H1 (cell line): Measurements from ENCODE around the gene TXK. TPM values are rescaled to one million over a fixed set of nuclear protein-coding genes. Genes with fewer than 3 reads are reported as not detected.

Experiments used
- ASH2L ChIP-seq: fragments of 200-600, 300-600 bp; sonication (generic); IDR thresholded peaks from one replicate; pipeline ENCODE4 v1.7.1; 2017; ENCODE audit warnings: low read length
- BRCA1 ChIP-seq: IDR thresholded peaks from 2 replicates; pipeline ENCODE4 v1.6.1; 2012; ENCODE audit warnings: low read depth, low read length, improper control_type of control experiment
- CEBPB ChIP-seq: IDR thresholded peaks from 2 replicates; pipeline ENCODE4 v1.6.1; 2012; ENCODE audit warnings: low read depth, low read length
- EP300 ChIP-seq, 2 experiments: IDR thresholded peaks; 1 replicate in 1 of 2; 2 replicates in 1 of 2; pipeline ENCODE4 v1.6.1; 2011 to 2012; ENCODE audit warnings: low read depth in 2 of 2, low read length in 2 of 2, mild to moderate bottlenecking in 2 of 2, borderline replicate concordance in 1 of 2, inconsistent platforms in 1 of 2, moderate library complexity in 1 of 2
- NANOG ChIP-seq: IDR thresholded peaks from 2 replicates; pipeline ENCODE4 v1.6.1; 2011; ENCODE audit warnings: low read length, low read depth, mild to moderate bottlenecking, inconsistent platforms; ENCODE audit not compliant: insufficient read depth, poor library complexity, severe bottlenecking
- TEAD4 ChIP-seq: IDR thresholded peaks from 2 replicates; pipeline ENCODE4 v1.6.1; 2012; ENCODE audit warnings: low read depth, low read length, inconsistent platforms, mixed read lengths
- YY1 ChIP-seq: IDR thresholded peaks from 2 replicates; pipeline ENCODE4 v1.6.1; 2011; ENCODE audit warnings: low read depth, mild to moderate bottlenecking, low read length
- polyA plus RNA-seq, 7 experiments: library from polyadenylated mRNA; depleted of rRNA in 3 of 7; stranded (reverse) in 5 of 7; unstranded in 2 of 7; fragments of >200 nt in 5 of 7; fragments of 200-250 nt in 2 of 7; gene quantifications; 1 replicate in 5 of 7; 2 replicates in 1 of 7; 4 replicates in 1 of 7; pipeline versions ENCODE4 v1.2.1 to v1.2.3, GENCODE V29; 2011 to 2013; ENCODE audit warnings: missing spikeins in 2 of 7, mixed read lengths in 2 of 7
- total RNA-seq: library from RNA; stranded (reverse); fragmentation: NEBNext Ultra II Directional; extraction: Animal tissue kit (Norgen Biotek cat#: 25700); gene quantifications from 2 replicates; pipeline ENCODE4 v1.2.1, GENCODE V29; 2021
- TF ChIP-seq, protein P1 (sequence below): fragments of 300-600 bp; sonication (generic); IDR thresholded peaks from 2 replicates; pipeline ENCODE4 v1.7.1; 2012; ENCODE audit warnings: low read length, moderate library complexity, mild to moderate bottlenecking, inconsistent platforms; ENCODE audit not compliant: insufficient replicate concordance

TXK gene
- total and polyA plus RNA-seq, 2 of the 8 experiments (the other 6 are each of a cell fraction or from before 2014, with no cell fraction given), result not detected

DNA sequence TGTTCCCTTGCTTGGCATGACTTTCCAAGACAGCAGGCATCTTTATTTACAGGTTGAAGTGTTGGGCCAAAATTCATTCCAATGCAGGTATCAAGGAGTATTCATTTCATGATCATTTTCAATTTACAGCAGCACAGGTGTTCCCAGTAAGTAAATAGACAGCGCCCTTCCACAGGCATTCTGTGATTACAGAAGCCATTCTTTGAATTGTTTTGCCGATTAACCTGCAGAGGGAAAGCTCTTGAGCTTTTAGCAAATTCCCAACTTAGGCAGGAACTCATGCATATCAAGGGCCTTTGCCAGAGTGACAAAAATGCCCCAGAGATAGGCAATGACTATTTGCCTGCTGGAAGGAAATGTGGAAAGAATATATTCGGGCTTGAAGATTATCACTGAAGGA, 6.8 kb downstream of the TXK start (continued):
- TF ChIP-seq, protein P1, sequence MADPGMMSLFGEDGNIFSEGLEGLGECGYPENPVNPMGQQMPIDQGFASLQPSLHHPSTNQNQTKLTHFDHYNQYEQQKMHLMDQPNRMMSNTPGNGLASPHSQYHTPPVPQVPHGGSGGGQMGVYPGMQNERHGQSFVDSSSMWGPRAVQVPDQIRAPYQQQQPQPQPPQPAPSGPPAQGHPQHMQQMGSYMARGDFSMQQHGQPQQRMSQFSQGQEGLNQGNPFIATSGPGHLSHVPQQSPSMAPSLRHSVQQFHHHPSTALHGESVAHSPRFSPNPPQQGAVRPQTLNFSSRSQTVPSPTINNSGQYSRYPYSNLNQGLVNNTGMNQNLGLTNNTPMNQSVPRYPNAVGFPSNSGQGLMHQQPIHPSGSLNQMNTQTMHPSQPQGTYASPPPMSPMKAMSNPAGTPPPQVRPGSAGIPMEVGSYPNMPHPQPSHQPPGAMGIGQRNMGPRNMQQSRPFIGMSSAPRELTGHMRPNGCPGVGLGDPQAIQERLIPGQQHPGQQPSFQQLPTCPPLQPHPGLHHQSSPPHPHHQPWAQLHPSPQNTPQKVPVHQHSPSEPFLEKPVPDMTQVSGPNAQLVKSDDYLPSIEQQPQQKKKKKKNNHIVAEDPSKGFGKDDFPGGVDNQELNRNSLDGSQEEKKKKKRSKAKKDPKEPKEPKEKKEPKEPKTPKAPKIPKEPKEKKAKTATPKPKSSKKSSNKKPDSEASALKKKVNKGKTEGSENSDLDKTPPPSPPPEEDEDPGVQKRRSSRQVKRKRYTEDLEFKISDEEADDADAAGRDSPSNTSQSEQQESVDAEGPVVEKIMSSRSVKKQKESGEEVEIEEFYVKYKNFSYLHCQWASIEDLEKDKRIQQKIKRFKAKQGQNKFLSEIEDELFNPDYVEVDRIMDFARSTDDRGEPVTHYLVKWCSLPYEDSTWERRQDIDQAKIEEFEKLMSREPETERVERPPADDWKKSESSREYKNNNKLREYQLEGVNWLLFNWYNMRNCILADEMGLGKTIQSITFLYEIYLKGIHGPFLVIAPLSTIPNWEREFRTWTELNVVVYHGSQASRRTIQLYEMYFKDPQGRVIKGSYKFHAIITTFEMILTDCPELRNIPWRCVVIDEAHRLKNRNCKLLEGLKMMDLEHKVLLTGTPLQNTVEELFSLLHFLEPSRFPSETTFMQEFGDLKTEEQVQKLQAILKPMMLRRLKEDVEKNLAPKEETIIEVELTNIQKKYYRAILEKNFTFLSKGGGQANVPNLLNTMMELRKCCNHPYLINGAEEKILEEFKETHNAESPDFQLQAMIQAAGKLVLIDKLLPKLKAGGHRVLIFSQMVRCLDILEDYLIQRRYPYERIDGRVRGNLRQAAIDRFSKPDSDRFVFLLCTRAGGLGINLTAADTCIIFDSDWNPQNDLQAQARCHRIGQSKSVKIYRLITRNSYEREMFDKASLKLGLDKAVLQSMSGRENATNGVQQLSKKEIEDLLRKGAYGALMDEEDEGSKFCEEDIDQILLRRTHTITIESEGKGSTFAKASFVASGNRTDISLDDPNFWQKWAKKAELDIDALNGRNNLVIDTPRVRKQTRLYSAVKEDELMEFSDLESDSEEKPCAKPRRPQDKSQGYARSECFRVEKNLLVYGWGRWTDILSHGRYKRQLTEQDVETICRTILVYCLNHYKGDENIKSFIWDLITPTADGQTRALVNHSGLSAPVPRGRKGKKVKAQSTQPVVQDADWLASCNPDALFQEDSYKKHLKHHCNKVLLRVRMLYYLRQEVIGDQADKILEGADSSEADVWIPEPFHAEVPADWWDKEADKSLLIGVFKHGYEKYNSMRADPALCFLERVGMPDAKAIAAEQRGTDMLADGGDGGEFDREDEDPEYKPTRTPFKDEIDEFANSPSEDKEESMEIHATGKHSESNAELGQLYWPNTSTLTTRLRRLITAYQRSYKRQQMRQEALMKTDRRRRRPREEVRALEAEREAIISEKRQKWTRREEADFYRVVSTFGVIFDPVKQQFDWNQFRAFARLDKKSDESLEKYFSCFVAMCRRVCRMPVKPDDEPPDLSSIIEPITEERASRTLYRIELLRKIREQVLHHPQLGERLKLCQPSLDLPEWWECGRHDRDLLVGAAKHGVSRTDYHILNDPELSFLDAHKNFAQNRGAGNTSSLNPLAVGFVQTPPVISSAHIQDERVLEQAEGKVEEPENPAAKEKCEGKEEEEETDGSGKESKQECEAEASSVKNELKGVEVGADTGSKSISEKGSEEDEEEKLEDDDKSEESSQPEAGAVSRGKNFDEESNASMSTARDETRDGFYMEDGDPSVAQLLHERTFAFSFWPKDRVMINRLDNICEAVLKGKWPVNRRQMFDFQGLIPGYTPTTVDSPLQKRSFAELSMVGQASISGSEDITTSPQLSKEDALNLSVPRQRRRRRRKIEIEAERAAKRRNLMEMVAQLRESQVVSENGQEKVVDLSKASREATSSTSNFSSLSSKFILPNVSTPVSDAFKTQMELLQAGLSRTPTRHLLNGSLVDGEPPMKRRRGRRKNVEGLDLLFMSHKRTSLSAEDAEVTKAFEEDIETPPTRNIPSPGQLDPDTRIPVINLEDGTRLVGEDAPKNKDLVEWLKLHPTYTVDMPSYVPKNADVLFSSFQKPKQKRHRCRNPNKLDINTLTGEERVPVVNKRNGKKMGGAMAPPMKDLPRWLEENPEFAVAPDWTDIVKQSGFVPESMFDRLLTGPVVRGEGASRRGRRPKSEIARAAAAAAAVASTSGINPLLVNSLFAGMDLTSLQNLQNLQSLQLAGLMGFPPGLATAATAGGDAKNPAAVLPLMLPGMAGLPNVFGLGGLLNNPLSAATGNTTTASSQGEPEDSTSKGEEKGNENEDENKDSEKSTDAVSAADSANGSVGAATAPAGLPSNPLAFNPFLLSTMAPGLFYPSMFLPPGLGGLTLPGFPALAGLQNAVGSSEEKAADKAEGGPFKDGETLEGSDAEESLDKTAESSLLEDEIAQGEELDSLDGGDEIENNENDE, result peak; percentile 67
- 0 out of 3 replicates have a peak, but pooled peaks of 1 of the 2 experiments have one; percentile 11 for TF ChIP-seq EP300 (IDR thresholded peaks at IDR 0.05; ENCODE audit: borderline replicate concordance in 1 of 2, low read depth in 2 of 2, low read length in 2 of 2)
- TF ChIP-seq BRCA1, result no peak
- peak; percentile 6 for TF ChIP-seq ASH2L
- TF ChIP-seq YY1, result 0 out of 2 replicates have a peak, but pooled peaks have one; percentile 19
- TF ChIP-seq CEBPB, result no peak
- TF ChIP-seq TEAD4, result peak; percentile 46; the same call in 1 of the 2 replicates
- peak; percentile 49 for TF ChIP-seq NANOG
